OCI-LY3 (cell line): Measurements from ENCODE around the gene NAA25.

Experiments used
- CTCF ChIP-seq: fragments of 200-600, 300-600 bp; sonication (generic); IDR thresholded peaks from 2 replicates; pipeline ENCODE4 v1.5.1; 2014; ENCODE audit warnings: antibody characterized with exemption, low read length, low read depth
- EZH2phosphoT487 ChIP-seq: fragments of 200-600 bp; shearing (Covaris generic); IDR thresholded peaks from 2 replicates; pipeline ENCODE4 v1.6.1; 2018; ENCODE audit warnings: antibody characterized with exemption, mixed run types, low read depth

- no peak for TF ChIP-seq CTCF
- no peak for TF ChIP-seq EZH2phosphoT487
Measured at GRCh38 chr12:112117685-112118084, 9.1 kb upstream of the NAA25 start.
